B cell (primary cell): ENCODE results near the gene ATP6V1B1.
"Not testable (repeated sequence)": the region's sequence is repeated elsewhere in the genome, so short reads cannot be mapped to it uniquely, and the experiment has no call there.

ENCODE experiments used
- EZH2 ChIP-seq: IDR thresholded peaks from 2 replicates; pipeline ENCODE4 v1.6.1; 2012; ENCODE audit warnings: borderline replicate concordance, low read depth, mild to moderate bottlenecking, moderate library complexity, low read length; ENCODE audit not compliant: insufficient read depth, poor library complexity, severe bottlenecking
- TF ChIP-seq, protein P1 (sequence below): fragments of 200-600 bp; IDR thresholded peaks from one replicate; pipeline ENCODE4 v1.8.0; 2022; ENCODE audit warnings: antibody characterized with exemption, mild to moderate bottlenecking

DNA sequence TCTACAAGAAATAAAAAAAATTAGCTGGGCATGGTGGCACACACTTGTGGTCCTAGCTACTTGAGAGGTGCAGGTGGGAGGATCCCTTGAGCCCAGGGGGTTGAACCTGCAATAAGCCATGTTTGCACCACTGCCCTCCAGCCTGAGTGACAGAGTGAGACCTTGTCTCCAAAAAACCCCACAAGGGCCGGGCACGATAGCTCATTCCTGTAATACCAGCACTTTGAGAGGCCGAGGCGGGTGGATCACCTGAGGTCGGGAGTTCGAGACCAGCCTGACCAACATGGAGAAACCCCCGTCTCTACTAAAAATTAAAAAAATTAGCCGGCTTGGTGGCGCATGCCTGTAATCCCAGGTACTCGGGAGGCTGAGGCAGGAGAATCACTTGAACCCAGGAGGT is 64.2 kb downstream of the ATP6V1B1 start:
- TF ChIP-seq, protein P1, sequence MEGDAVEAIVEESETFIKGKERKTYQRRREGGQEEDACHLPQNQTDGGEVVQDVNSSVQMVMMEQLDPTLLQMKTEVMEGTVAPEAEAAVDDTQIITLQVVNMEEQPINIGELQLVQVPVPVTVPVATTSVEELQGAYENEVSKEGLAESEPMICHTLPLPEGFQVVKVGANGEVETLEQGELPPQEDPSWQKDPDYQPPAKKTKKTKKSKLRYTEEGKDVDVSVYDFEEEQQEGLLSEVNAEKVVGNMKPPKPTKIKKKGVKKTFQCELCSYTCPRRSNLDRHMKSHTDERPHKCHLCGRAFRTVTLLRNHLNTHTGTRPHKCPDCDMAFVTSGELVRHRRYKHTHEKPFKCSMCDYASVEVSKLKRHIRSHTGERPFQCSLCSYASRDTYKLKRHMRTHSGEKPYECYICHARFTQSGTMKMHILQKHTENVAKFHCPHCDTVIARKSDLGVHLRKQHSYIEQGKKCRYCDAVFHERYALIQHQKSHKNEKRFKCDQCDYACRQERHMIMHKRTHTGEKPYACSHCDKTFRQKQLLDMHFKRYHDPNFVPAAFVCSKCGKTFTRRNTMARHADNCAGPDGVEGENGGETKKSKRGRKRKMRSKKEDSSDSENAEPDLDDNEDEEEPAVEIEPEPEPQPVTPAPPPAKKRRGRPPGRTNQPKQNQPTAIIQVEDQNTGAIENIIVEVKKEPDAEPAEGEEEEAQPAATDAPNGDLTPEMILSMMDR, result not testable (repeated sequence)
- TF ChIP-seq EZH2, result not testable (repeated sequence)
